ENCODE results near the gene FAM217B.

DNA sequence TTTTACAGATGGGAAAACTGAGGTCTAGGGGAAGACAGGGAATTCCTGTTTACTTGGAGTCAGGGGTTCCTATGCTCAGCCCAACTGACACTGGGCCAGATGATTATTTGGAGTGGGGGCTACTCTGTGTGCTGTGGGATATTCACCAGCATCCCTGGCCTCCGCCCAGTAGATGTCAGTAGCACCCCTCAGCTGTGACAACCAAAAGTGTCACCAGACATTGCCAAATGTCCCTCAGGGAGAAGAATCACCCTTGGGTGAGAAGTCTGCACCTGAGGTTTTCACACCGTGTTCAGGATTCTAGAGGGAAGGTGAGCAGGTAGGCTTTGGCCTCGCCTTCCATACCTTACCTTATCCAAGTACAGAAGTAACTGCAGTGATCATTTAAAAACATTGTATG lies 45.7 kb downstream of the FAM217B start:
- TF ChIP-seq, protein P1, sequence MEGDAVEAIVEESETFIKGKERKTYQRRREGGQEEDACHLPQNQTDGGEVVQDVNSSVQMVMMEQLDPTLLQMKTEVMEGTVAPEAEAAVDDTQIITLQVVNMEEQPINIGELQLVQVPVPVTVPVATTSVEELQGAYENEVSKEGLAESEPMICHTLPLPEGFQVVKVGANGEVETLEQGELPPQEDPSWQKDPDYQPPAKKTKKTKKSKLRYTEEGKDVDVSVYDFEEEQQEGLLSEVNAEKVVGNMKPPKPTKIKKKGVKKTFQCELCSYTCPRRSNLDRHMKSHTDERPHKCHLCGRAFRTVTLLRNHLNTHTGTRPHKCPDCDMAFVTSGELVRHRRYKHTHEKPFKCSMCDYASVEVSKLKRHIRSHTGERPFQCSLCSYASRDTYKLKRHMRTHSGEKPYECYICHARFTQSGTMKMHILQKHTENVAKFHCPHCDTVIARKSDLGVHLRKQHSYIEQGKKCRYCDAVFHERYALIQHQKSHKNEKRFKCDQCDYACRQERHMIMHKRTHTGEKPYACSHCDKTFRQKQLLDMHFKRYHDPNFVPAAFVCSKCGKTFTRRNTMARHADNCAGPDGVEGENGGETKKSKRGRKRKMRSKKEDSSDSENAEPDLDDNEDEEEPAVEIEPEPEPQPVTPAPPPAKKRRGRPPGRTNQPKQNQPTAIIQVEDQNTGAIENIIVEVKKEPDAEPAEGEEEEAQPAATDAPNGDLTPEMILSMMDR (IDR thresholded peaks at IDR 0.05 in 8 of 11, conservative IDR thresholded peaks at IDR 0.05 in 3 of 11): peak in 2 of 11 experiments; percentile 16 to 23
- no peak for TF ChIP-seq POLR2A (IDR thresholded peaks at IDR 0.05)
